Stimulated activated CD4-positive, alpha-beta T cell treated with anti-CD3 and anti-CD28 coated beads, Interleukin-4, amount 100 ng/mL, for 48 hours (primary cell): ENCODE results near the gene DNASE1L3.
"Not testable (repeated sequence)": the region's sequence is repeated elsewhere in the genome, so short reads cannot be mapped to it uniquely, and the experiment has no call there.

ENCODE experiments used
- DNase-seq, 2 donors: peaks; one replicate each; pipeline ENCODE4 v3.0.0-alpha.2; 2020; ENCODE audit warnings: low read depth in 2 of 2

DNASE1L3 gene

GRCh38 chr3:58210761-58211460 lies at the start of gene DNASE1L3:
TSS of gene DNASE1L3 (minus strand) at chr3:58210972. CDS start at chr3:58210906, 66 bp downstream.
- no peak for DNase-seq

- DNase-seq, result no peak
Measured at GRCh38 chr3:58260261-58260731, 49.5 kb upstream of the DNASE1L3 start.

- no peak for DNase-seq
Measured at GRCh38 chr3:58258392-58259055, 47.8 kb upstream of the DNASE1L3 start.

- DNase-seq, result no peak
Measured at GRCh38 chr3:58256511-58256910, 45.7 kb upstream of the DNASE1L3 start.

GRCh38 chr3:58256061-58256460 lies 45.3 kb upstream of the DNASE1L3 start:
- DNase-seq, result no peak

- DNase-seq, result no peak
Measured at GRCh38 chr3:58254144-58254543, 43.4 kb upstream of the DNASE1L3 start.

- DNase-seq, result no peak
Measured at GRCh38 chr3:58251631-58252035, 40.9 kb upstream of the DNASE1L3 start.

- no peak for DNase-seq
Measured at GRCh38 chr3:58250093-58250707, 39.4 kb upstream of the DNASE1L3 start.

- no peak for DNase-seq
Measured at GRCh38 chr3:58249358-58250092, 38.8 kb upstream of the DNASE1L3 start.

GRCh38 chr3:58246148-58247047 lies 35.6 kb upstream of the DNASE1L3 start:
- DNase-seq, result no peak

- no peak for DNase-seq
Measured at GRCh38 chr3:58243976-58244585, 33.3 kb upstream of the DNASE1L3 start.

- DNase-seq, result not testable (repeated sequence)
Measured at GRCh38 chr3:58242860-58243259, 32.1 kb upstream of the DNASE1L3 start.

GRCh38 chr3:58242340-58242739 lies 31.6 kb upstream of the DNASE1L3 start:
- DNase-seq, result no peak

- DNase-seq, result no peak
Measured at GRCh38 chr3:58241306-58242044, 30.7 kb upstream of the DNASE1L3 start.

- no peak for DNase-seq
Measured at GRCh38 chr3:58238830-58239229, 28.1 kb upstream of the DNASE1L3 start.

GRCh38 chr3:58237941-58238681 lies 27.3 kb upstream of the DNASE1L3 start:
- peak; percentile 7 to 43 for DNase-seq

- DNase-seq, result peak; percentile 73 to 81
Measured at GRCh38 chr3:58237238-58237940, 26.6 kb upstream of the DNASE1L3 start, which contains the start of gene ABHD6. TSS of gene ABHD6 (plus strand) at chr3:58237792. CDS start at chr3:58256587, 18,795 bp downstream.

- no peak for DNase-seq
Measured at GRCh38 chr3:58236527-58237237, 25.9 kb upstream of the DNASE1L3 start.
